Hematopoietic multipotent progenitor cell treated with erythropoietin and hydrocortisone succinate and interleukin-3 and kit ligand, for 8 days (in vitro differentiated cells): ENCODE data around the gene CIAPIN1.

Experiments
- DNase-seq: peaks from one replicate; pipeline ENCODE4 v3.0.0-alpha.2; 2015

The CIAPIN1 gene

DNA sequence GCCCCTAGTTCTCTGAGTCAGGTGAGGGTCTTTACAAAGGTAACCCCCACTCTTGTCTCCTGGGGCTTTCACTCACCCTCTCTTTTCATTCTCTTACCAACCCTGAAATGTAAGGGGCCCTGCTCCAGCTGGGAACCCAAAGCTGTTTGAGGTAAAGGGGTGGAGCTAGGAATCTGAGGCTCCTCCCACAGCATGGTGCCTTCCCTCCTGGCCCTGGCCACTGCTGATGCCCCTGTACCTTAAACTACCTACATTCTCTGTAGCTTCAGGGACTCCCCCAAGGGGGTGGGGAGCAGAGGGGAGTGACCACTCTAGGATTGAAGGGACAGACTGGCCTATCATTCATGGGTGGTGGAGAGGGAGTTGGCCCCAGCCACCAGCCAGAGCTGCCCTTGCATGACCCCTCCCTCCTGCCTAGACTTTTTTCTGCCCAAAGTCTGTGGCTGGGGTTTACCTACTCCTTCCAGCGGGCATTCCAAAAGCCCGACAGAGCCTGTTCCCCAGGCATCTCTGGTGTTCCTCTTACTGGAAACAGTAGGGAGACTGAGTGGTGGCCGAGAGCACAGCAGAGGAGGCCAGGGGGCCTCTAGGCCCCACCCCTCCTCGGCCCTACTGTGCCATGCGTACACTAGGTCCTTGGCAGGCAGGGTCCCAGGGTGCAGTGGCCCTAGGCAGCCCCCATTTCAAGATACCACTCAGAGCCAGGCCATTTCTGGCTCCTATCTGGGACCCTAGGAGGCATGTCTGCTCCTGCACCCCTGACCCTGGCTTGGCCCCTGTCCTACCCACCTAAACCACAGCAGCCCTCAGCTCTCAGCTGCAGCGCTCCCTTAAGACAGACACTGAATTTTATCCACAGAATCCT is 29.6 kb upstream of the CIAPIN1 start:
- peak; percentile 10 for DNase-seq

DNA sequence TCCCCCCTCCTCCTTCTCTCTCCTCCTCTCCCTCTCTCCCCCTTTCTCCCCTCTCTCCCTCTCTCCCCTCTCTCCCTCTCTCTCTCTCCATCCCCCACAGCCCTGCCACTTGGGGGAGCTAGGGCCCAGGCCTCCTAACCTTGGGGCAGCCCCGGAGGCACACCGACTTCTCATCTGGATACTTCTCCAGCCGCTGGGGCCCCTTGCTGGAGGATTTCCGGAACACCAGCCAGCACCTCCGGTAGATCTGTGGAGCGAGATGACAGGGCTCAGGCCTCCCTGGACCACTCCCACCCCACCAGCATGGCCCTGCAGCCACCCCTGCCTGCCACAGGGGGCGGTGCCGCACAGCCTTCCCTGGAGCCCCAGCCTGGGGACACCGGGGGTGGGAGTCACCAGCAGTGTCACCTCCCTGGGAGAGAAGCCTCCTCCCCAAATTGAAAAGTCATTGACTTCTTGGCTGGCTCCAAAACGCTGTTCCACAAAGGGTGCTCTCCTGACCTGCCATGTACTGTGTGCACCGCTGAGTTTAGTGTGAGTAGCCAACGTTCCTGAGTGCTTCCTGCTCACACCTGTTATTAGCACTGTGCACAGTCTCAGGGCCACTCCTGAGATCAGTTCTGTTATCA is 28.6 kb upstream of the CIAPIN1 start:
- DNase-seq: peak; percentile 57

DNA sequence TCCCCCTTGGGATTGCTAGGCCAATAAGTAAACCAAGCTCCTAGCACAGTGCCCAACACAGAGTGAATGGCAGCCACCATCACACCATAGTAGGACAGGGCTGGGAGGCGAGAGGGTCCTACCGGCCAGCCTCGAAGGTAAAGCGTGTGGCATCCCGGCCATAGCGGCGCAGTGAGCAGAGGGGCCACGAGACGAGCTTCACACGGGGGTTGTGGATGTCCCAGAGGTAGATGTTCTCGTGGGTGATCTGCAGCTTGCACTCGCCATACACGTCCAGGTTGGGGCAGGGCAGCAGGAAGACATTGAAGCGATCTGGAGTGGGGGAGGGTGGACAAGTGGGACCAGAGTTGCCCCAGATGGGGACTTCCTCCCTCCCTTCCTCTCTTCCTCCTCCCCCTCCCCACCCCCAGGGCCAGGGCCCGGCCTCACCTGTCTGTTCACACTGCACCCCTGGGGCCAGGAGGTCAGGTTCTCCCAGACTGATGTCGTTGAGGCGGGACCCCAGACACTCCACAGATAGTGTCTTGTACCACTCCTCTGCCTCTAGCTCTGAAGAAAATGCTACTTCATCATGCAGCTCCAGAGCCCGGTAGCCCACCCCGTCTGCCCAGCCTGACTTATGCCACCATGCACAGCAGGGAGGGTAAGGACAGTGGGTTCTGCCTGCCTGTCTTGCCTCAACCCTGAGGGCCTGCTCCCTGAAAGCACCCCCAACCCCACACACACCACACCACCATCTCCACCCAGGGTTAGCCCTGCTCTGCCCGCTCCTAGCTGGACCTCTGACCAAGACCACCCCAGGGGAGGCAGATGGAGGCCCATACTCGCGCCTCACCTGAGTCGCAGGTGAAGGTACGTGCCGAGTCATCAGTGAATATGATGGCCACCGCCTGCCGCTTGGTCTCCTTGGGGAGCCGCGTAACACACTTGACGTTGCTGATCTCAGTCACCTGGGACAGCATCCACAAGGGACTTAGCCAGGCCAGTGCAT is 27.8 kb upstream of the CIAPIN1 start:
- DNase-seq: no peak

DNA sequence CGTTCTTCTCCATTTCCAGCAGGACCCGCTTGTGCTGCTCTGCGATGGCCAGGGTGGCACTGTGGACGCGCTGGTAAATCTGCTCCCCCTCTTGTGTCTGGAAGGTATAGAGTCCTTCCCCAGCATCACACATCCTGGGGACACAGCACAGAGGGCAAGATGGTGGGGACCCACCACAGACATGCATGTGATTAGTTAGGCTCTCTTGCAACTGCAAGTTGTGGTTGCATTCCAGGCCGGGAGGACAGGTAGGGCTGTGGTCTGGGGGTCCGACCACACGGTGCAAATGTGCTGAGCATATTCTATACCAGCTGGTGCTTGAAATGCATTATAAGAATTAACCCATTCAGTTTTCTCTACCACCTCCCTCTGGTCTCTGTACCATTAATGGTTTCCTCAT is 26.7 kb upstream of the CIAPIN1 start:
- DNase-seq: no peak

DNA sequence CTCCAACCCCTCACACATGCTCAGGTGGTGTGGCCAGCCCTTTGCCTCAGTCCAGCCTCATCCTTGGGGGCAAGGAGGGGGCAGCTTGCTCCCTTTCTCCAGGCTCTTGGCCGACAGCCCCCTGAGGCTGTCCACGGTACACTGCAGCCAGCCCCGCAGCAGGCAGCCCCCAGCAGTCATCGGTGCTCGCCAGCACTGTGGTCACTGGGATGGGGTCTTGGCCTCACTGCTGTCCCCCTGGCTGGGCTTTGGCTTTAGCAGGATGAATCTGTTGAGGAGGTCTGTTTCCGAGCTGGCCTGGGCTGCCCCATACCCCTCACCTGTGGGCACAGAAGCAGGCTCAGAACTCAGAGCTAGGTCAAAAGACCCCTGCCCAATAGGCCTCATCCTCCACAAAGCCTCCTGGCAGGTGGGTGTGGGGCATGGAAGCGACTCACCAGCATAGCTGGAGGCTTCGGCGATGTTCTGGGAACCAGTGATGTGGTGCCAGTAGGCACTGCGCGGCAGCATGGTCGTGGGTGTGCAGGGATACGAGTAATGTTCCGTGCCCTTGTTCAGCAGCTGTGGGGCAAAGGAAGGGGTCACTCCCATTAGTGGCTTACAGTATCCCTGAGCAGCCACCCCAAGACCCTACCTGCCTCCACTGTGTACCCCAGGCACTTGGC is 26.1 kb upstream of the CIAPIN1 start:
- no peak for DNase-seq

- DNase-seq: no peak
Measured at GRCh38 chr16:57472665-57473060, 25.5 kb upstream of the CIAPIN1 start.

DNA sequence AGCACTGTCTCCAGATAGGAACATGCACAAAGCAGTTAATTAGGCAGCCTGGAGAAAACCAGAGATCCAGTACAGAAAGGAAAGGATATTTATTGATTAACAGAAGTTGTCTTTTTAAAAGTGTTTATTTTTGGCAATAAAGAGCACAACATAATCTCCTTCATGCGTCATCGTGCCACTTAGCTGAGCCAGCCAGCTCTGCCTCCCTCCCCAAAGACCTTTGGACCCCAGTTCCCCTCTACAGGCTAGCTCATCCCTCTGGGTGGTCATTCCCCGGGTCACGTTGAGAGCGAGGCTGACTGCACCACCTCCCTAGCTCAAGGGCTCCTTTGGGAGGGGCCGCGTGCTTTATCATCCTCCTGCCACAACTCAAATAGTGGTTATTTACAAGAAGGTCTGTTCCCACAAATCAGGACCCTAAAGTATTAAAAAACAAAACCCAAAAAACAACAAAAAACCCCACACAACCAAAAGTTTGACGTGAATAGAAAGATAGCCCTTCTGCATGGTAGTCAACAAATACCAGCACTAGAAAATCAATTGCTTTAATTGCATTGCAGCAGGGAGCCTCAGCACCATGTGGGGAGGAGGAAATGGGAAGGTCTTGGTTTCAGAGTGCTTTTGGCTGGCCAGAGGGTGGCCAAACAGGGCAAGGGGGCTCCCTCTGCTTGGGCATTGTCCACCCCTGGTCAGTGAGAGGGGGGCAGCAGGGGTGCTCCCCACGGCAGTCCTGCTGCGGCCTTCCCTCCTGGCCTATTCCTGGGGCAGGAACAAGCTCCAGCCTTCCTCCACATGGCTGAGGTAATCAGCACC is 24.9 kb upstream of the CIAPIN1 start:
- DNase-seq: no peak

GRCh38 chr16:57471209-57471608 is 24.0 kb upstream of the CIAPIN1 start:
- DNase-seq: no peak

DNA sequence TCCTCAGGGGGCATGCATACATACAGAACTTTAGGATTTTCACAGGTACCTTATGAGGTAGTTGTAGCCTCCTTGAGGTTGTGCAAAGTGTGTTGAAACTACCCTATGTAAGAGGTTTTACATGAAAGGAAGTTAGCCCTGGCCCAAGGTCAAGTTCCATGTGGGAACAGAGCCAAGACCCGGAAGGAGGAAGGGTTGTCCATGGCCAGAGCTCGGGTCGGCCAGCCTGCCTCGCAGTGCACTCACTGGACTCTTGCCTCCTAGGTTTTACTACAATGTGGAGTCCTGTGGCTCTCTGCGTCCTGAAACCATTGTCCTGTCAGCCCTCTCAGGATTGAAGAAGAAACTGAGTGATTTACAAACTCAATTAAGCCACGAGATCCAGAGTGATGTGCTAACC is 23.5 kb upstream of the CIAPIN1 start:
- DNase-seq: no peak

GRCh38 chr16:57469917-57470470 is 22.8 kb upstream of the CIAPIN1 start:
- peak; percentile 20 for DNase-seq

- no peak for DNase-seq
Measured at GRCh38 chr16:57469046-57469445, 21.9 kb upstream of the CIAPIN1 start.

GRCh38 chr16:57468346-57468745 is 21.2 kb upstream of the CIAPIN1 start:
- no peak for DNase-seq

GRCh38 chr16:57464523-57464922 is 17.3 kb upstream of the CIAPIN1 start:
- DNase-seq: no peak

DNA sequence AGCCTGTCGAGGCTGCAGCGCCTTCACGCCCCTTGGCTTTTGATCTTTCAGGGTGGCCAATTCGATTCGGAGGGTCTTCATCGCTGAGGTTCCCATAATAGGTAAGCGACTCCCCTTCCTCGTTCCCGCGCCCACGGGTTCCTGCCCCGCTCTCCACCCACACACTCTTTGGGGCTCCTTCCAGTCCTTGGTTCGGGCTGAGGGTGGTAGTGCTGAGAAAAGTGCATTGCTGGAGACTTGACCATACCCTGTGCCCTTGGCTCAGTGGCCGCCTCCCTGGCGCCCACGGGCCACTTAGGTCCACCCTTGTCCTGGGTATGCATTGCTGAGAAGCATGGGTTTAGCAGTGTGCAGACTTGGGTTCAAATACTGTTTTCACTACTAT is 15.8 kb upstream of the CIAPIN1 start:
- DNase-seq: no peak

DNA sequence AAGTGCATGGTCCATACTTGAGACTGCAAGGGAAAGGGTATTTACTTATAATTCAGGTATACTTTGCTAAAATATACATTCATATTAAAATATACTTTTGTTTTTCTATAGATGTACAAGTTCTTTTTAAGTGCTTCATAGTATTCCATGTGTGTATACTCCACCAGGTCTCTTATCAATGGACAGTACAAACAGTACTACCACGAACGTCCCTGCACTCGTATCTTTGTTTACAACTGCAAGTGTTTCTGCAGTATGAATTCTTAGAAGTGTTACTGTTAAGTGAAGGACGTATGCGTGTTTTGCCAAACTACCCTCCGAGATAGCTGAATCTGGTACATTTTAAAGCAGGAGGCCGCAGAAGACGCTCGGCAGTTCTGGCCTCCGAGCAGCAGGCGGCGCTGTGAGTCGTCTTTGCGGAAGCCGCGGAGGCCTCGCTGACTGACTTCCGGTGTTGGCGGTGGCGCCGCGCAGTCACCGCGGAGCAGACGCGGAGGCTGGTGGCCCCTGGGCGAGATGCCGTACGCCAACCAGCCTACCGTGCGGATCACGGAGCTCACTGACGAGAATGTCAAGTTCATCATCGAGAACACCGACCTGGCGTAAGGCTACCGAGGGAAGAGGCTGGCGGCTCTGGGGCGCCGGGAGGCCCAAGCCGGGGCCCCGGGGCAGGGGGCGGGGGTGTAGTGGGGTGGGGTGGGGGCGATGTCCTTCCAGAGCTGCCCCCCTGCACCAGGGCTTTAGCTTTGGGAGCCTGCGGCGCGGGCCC is 15.2 kb upstream of the CIAPIN1 start, which contains the start of gene POLR2C:
POLR2C (plus strand) TSS at position 471 of the 769 bp plus-strand sequence; CDS start at position 517, 46 bp downstream.
- DNase-seq: peak; percentile 85

DNA sequence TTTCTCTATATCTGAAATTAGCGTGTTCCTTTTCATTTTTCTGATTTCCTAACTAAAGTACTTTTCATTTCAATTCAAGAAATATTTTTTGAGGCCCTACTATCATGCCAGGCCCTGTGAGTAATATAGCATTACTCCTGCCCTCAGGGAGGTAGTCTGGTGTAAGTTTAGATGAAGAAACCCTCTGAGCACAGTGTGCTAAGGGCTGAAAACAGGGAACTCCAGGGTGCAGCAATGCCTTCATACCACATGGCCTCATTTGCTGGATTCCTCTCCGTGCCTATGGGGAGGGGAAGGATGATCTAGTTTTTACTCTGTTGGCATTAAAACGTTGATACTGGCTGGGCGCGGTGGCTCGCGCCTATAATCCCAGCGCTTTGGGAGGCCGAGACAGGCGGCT is 4.8 kb upstream of the CIAPIN1 start:
- no peak for DNase-seq

- peak; percentile 40 for DNase-seq
Measured at GRCh38 chr16:57446531-57447185, 527 bp downstream of the CIAPIN1 start.

- no peak for DNase-seq
Measured at GRCh38 chr16:57445510-57445909, 1.7 kb downstream of the CIAPIN1 start.

GRCh38 chr16:57444711-57445110 is 2.5 kb downstream of the CIAPIN1 start:
- DNase-seq: no peak

GRCh38 chr16:57440551-57440950 is 6.6 kb downstream of the CIAPIN1 start:
- DNase-seq: peak; percentile 62
